ENCODE results near the gene SRPK2. TPM values are rescaled to one million over a fixed set of nuclear protein-coding genes. Genes with fewer than 3 reads are reported as not detected.
A peak's percentile ranks its signal among the peaks of the same experiment; 100 is the strongest.
"Not testable (repeated sequence)": the region's sequence is repeated elsewhere in the genome, so short reads cannot be mapped to it uniquely, and the experiment has no call there.

SRPK2 gene
- total and polyA plus RNA-seq, 2 donors = 23.0 to 45.6 TPM

GRCh38 chr7:105268056-105268455, 120.7 kb downstream of the SRPK2 start:
- WGBS = 21% methylated on average over 1 of the region's 1 CpG
- H3K27me3 ChIP-seq (ENCODE audit: control insufficient read depth in 2 of 2, insufficient read depth in 1 of 2, low read length in 1 of 2) = no peaks in the 10 kb centered on the region
- peak overlapping the region; percentile 57 to 79 for H3K4me3 ChIP-seq (ENCODE audit: low read length in 2 of 2)
- peaks cover 6 to 10% of the 10 kb centered on the region in 2 donors for H3K4me1 ChIP-seq (ENCODE audit: control insufficient read depth in 2 of 2, insufficient read depth in 2 of 2, low read length in 2 of 2)
- peak overlapping the region in 1 of 2 donors; percentile 87 for H3K27ac ChIP-seq (ENCODE audit: low read depth in 1 of 2, low read length in 1 of 2)
- H3K36me3 ChIP-seq (ENCODE audit: control insufficient read depth in 2 of 2, insufficient read depth in 2 of 2, low read length in 1 of 2) = no peaks in the 10 kb centered on the region
- no peaks in the 10 kb centered on the region for H3K9me3 ChIP-seq (ENCODE audit: control insufficient read depth in 2 of 2, insufficient read depth in 1 of 2, low read length in 1 of 2)
- peak in 2 of 9 donors; percentile 32 to 60 for DNase-seq (ENCODE audit: low read depth in 6 of 9, low spot score in 9 of 9)

GRCh38 chr7:105267244-105267643, 121.5 kb downstream of the SRPK2 start:
- DNase-seq (ENCODE audit: low read depth in 6 of 9, low spot score in 9 of 9) = peak in 2 of 9 donors; percentile 46 to 70
- Histone ChIP-seq H3K9me3 (ENCODE audit: control insufficient read depth in 2 of 2, insufficient read depth in 1 of 2, low read length in 1 of 2) (no peaks in the 10 kb centered on the region), H3K4me1 (ENCODE audit: control insufficient read depth in 2 of 2, insufficient read depth in 2 of 2, low read length in 2 of 2) (peaks cover 11 to 15% of the 10 kb centered on the region in 2 donors), H3K27me3 (ENCODE audit: control insufficient read depth in 2 of 2, insufficient read depth in 1 of 2, low read length in 1 of 2) (no peaks in the 10 kb centered on the region), H3K36me3 (ENCODE audit: control insufficient read depth in 2 of 2, insufficient read depth in 2 of 2, low read length in 1 of 2) (no peaks in the 10 kb centered on the region), H3K27ac (ENCODE audit: low read depth in 1 of 2, low read length in 1 of 2) (peak overlapping the region; percentile 1 to 48), H3K4me3 (ENCODE audit: low read length in 2 of 2) (peak overlapping the region; percentile 45 to 57)
- WGBS = 4% methylated on average over 1 of the region's 1 CpG

GRCh38 chr7:105264707-105265106, 124.0 kb downstream of the SRPK2 start:
- H3K36me3 ChIP-seq (ENCODE audit: control insufficient read depth in 2 of 2, insufficient read depth in 2 of 2, low read length in 1 of 2) = no peaks in the 10 kb centered on the region
- H3K9me3 ChIP-seq (ENCODE audit: control insufficient read depth in 2 of 2, insufficient read depth in 1 of 2, low read length in 1 of 2) = no peaks in the 10 kb centered on the region
- no peak overlapping the region for H3K27ac ChIP-seq (ENCODE audit: low read depth in 1 of 2, low read length in 1 of 2)
- H3K27me3 ChIP-seq (ENCODE audit: control insufficient read depth in 2 of 2, insufficient read depth in 1 of 2, low read length in 1 of 2) = no peaks in the 10 kb centered on the region
- no peak for DNase-seq (ENCODE audit: low read depth in 6 of 9, low spot score in 9 of 9)
- peaks cover 12 to 17% of the 10 kb centered on the region in 2 donors for H3K4me1 ChIP-seq (ENCODE audit: control insufficient read depth in 2 of 2, insufficient read depth in 2 of 2, low read length in 2 of 2)
- H3K4me3 ChIP-seq (ENCODE audit: low read length in 2 of 2) = no peak overlapping the region
- 91% methylated on average over 1 of the region's 1 CpG for WGBS

GRCh38 chr7:105261689-105262088, 127.0 kb downstream of the SRPK2 start:
- H3K27me3 ChIP-seq (ENCODE audit: control insufficient read depth in 2 of 2, insufficient read depth in 1 of 2, low read length in 1 of 2) = no peaks in the 10 kb centered on the region
- 42% methylated on average over 2 of the region's 2 CpGs for WGBS
- no peaks in the 10 kb centered on the region for H3K9me3 ChIP-seq (ENCODE audit: control insufficient read depth in 2 of 2, insufficient read depth in 1 of 2, low read length in 1 of 2)
- H3K4me3 ChIP-seq (ENCODE audit: low read length in 2 of 2) = no peak overlapping the region
- peak overlapping the region; percentile 77 to 81 for H3K27ac ChIP-seq (ENCODE audit: low read depth in 1 of 2, low read length in 1 of 2)
- peaks cover 26 to 31% of the 10 kb centered on the region in 2 donors for H3K4me1 ChIP-seq (ENCODE audit: control insufficient read depth in 2 of 2, insufficient read depth in 2 of 2, low read length in 2 of 2)
- H3K36me3 ChIP-seq (ENCODE audit: control insufficient read depth in 2 of 2, insufficient read depth in 2 of 2, low read length in 1 of 2) = no peaks in the 10 kb centered on the region
- DNase-seq (ENCODE audit: low read depth in 6 of 9, low spot score in 9 of 9) = peak in 2 of 9 donors; percentile 42 to 64

DNA sequence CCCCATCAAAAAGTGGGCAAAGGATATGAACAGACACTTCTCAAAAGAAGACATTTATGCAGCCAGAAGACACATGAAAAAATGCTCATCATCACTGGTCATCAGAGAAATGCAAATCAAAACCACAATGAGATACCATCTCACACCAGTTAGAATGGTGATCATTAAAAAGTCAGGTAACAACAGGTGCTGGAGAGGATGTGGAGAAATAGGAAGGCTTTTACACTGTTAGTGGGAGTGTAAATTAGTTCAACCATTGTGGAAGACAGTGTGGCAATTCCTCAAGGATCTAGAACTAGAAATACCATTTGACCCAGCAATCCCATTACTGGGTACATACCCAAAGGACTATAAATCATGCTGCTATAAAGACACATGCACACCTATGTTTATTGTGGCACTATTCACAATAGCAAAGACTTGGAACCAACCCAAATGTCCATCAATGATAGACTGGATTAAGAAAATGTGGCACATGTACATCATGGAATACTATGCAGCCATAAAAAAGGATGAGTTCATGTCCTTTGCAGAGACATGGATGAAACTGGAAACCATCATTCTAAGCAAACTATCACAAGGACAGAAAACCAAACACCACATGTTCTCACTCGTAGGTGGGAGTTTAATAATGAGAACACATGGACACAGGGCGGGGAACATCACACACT, 128.4 kb downstream of the SRPK2 start:
- peaks cover 34 to 43% of the 10 kb centered on the region in 2 donors for H3K4me1 ChIP-seq (ENCODE audit: control insufficient read depth in 2 of 2, insufficient read depth in 2 of 2, low read length in 2 of 2)
- not testable (repeated sequence) for H3K9me3 ChIP-seq (ENCODE audit: control insufficient read depth in 2 of 2, insufficient read depth in 1 of 2, low read length in 1 of 2); DNase-seq (ENCODE audit: low read depth in 6 of 9, low spot score in 9 of 9); H3K4me3 ChIP-seq (ENCODE audit: low read length in 2 of 2); H3K36me3 ChIP-seq (ENCODE audit: control insufficient read depth in 2 of 2, insufficient read depth in 2 of 2, low read length in 1 of 2); H3K27me3 ChIP-seq (ENCODE audit: control insufficient read depth in 2 of 2, insufficient read depth in 1 of 2, low read length in 1 of 2); H3K27ac ChIP-seq (ENCODE audit: low read depth in 1 of 2, low read length in 1 of 2)
- WGBS = 100% methylated on average over 2 of the region's 2 CpGs

GRCh38 chr7:105258919-105259318, 129.8 kb downstream of the SRPK2 start:
- not testable (repeated sequence) for DNase-seq (ENCODE audit: low read depth in 6 of 9, low spot score in 9 of 9); H3K4me3 ChIP-seq (ENCODE audit: low read length in 2 of 2); H3K36me3 ChIP-seq (ENCODE audit: control insufficient read depth in 2 of 2, insufficient read depth in 2 of 2, low read length in 1 of 2); H3K27me3 ChIP-seq (ENCODE audit: control insufficient read depth in 2 of 2, insufficient read depth in 1 of 2, low read length in 1 of 2); H3K9me3 ChIP-seq (ENCODE audit: control insufficient read depth in 2 of 2, insufficient read depth in 1 of 2, low read length in 1 of 2)
- Histone ChIP-seq H3K4me1 (ENCODE audit: control insufficient read depth in 2 of 2, insufficient read depth in 2 of 2, low read length in 2 of 2) (peaks cover 31 to 41% of the 10 kb centered on the region in 2 donors), H3K27ac (ENCODE audit: low read depth in 1 of 2, low read length in 1 of 2) (peak overlapping the region in 1 of 2 donors; percentile 8)

DNA sequence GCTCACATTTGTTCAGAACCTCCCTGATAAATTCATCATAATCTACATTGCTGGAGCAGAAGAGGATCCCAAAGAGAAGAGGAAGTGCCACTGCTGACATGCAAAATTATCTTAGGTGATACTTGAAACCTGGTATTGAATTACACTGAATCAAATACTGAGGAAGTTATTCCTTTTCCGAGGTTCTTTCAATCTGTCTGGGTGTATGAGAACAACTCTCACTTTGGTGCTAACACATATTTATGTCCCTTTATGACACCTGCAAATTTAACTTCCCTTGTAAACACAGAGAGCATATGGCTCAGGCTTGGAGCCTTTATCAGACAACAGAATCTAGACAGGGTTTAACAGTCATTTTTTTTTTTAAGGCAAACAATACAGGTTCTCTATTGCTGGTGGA, 131.4 kb downstream of the SRPK2 start:
- Histone ChIP-seq H3K27me3 (ENCODE audit: control insufficient read depth in 2 of 2, insufficient read depth in 1 of 2, low read length in 1 of 2) (no peaks in the 10 kb centered on the region), H3K4me1 (ENCODE audit: control insufficient read depth in 2 of 2, insufficient read depth in 2 of 2, low read length in 2 of 2) (peaks cover 32 to 39% of the 10 kb centered on the region in 2 donors), H3K27ac (ENCODE audit: low read depth in 1 of 2, low read length in 1 of 2) (peak overlapping the region; percentile 36 to 95), H3K36me3 (ENCODE audit: control insufficient read depth in 2 of 2, insufficient read depth in 2 of 2, low read length in 1 of 2) (no peaks in the 10 kb centered on the region), H3K9me3 (ENCODE audit: control insufficient read depth in 2 of 2, insufficient read depth in 1 of 2, low read length in 1 of 2) (no peaks in the 10 kb centered on the region), H3K4me3 (ENCODE audit: low read length in 2 of 2) (peak overlapping the region; percentile 14 to 27)
- DNase-seq (ENCODE audit: low read depth in 6 of 9, low spot score in 9 of 9) = peak in 4 of 9 donors; percentile 57 to 80 (median 63)
- WGBS = 3% methylated on average over 1 of the region's 1 CpG

GRCh38 chr7:105256761-105257231, 131.9 kb downstream of the SRPK2 start:
- H3K36me3 ChIP-seq (ENCODE audit: control insufficient read depth in 2 of 2, insufficient read depth in 2 of 2, low read length in 1 of 2) = no peaks in the 10 kb centered on the region
- peak overlapping the region; percentile 14 to 27 for H3K4me3 ChIP-seq (ENCODE audit: low read length in 2 of 2)
- DNase-seq (ENCODE audit: low read depth in 6 of 9, low spot score in 9 of 9) = peak in 2 of 9 donors; percentile 28 to 62
- H3K27me3 ChIP-seq (ENCODE audit: control insufficient read depth in 2 of 2, insufficient read depth in 1 of 2, low read length in 1 of 2) = no peaks in the 10 kb centered on the region
- 52% methylated on average over 2 of the region's 2 CpGs for WGBS
- peak overlapping the region; percentile 82 to 95 for H3K27ac ChIP-seq (ENCODE audit: low read depth in 1 of 2, low read length in 1 of 2)
- no peaks in the 10 kb centered on the region for H3K9me3 ChIP-seq (ENCODE audit: control insufficient read depth in 2 of 2, insufficient read depth in 1 of 2, low read length in 1 of 2)
- peaks cover 28 to 35% of the 10 kb centered on the region in 2 donors for H3K4me1 ChIP-seq (ENCODE audit: control insufficient read depth in 2 of 2, insufficient read depth in 2 of 2, low read length in 2 of 2)

- DNase-seq (ENCODE audit: low read depth in 6 of 9, low spot score in 9 of 9) = no peak
- no peaks in the 10 kb centered on the region for H3K27me3 ChIP-seq (ENCODE audit: control insufficient read depth in 2 of 2, insufficient read depth in 1 of 2, low read length in 1 of 2)
- WGBS = 95% methylated on average over 3 of the region's 3 CpGs
- no peaks in the 10 kb centered on the region for H3K36me3 ChIP-seq (ENCODE audit: control insufficient read depth in 2 of 2, insufficient read depth in 2 of 2, low read length in 1 of 2)
- no peak overlapping the region for H3K4me3 ChIP-seq (ENCODE audit: low read length in 2 of 2)
- H3K4me1 ChIP-seq (ENCODE audit: control insufficient read depth in 2 of 2, insufficient read depth in 2 of 2, low read length in 2 of 2) = peaks cover 10 to 28% of the 10 kb centered on the region in 2 donors
- no peaks in the 10 kb centered on the region for H3K9me3 ChIP-seq (ENCODE audit: control insufficient read depth in 2 of 2, insufficient read depth in 1 of 2, low read length in 1 of 2)
- H3K27ac ChIP-seq (ENCODE audit: low read depth in 1 of 2, low read length in 1 of 2) = no peak overlapping the region
These were observed 138.0 kb downstream of the SRPK2 start for GRCh38 chr7:105250706-105251105.

Data from thymus (tissue), 11 donors.